ENCODE measurements around the gene ERC2.

DNA sequence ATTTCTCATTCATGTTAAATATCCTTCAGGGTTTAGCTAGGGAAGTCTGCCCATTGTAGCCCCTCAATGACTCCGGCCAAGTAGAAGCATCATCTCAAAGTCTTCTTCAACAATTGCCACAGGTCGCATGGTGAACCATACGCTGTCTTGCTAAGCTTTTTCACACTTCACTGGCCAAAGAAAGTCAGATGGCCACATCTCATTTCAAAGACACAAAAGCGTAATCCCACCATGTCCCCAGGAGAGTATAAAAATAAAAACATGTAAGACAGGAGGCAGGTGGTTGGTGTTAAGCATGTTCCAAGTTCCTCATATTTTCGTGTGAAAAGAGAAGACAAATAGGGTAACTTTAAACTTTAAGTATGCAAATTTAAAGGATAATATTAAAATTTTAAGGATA, 147.4 kb downstream of the ERC2 start:
- TF ChIP-seq, protein P1, sequence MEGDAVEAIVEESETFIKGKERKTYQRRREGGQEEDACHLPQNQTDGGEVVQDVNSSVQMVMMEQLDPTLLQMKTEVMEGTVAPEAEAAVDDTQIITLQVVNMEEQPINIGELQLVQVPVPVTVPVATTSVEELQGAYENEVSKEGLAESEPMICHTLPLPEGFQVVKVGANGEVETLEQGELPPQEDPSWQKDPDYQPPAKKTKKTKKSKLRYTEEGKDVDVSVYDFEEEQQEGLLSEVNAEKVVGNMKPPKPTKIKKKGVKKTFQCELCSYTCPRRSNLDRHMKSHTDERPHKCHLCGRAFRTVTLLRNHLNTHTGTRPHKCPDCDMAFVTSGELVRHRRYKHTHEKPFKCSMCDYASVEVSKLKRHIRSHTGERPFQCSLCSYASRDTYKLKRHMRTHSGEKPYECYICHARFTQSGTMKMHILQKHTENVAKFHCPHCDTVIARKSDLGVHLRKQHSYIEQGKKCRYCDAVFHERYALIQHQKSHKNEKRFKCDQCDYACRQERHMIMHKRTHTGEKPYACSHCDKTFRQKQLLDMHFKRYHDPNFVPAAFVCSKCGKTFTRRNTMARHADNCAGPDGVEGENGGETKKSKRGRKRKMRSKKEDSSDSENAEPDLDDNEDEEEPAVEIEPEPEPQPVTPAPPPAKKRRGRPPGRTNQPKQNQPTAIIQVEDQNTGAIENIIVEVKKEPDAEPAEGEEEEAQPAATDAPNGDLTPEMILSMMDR (conservative IDR thresholded peaks at IDR 0.05; ENCODE audit: low read depth, low read length) = no peak
- no peak for TF ChIP-seq EZH2 (IDR thresholded peaks at IDR 0.05; ENCODE audit: borderline replicate concordance, low read depth, low read length, poor library complexity, severe bottlenecking)

All from A673 (cell line).